Measurements from ENCODE around the gene PDE4B.

- TF ChIP-seq CTCF (IDR thresholded peaks at IDR 0.05) = no peak
- no peak for TF ChIP-seq EP300 (IDR thresholded peaks at IDR 0.05)
- no peak for TF ChIP-seq KDM1A (IDR thresholded peaks at IDR 0.05; ENCODE audit: low read depth)
- no peak for TF ChIP-seq ZSCAN20 (CRISPR knock-in tag; IDR thresholded peaks at IDR 0.05)
- no peak for TF ChIP-seq REST (IDR thresholded peaks at IDR 0.05)
- TF ChIP-seq MAZ (IDR thresholded peaks at IDR 0.05; ENCODE audit: borderline replicate concordance, low read depth, low read length) = no peak
These were observed 453.9 kb downstream of the PDE4B start for GRCh38 chr1:66246351-66247269.

All from A549 (cell line).